HG03565 (cell line): Measurements from ENCODE around the gene B3GNT4.
"Not testable (repeated sequence)": the region's sequence is repeated elsewhere in the genome, so short reads cannot be mapped to it uniquely, and the experiment has no call there.

ENCODE experiments used
- ATAC-seq: cut with Tn5 transposase; IDR thresholded peaks from one replicate; pipeline ENCODE4 v1.9.1; 2021; ENCODE audit warnings: mild to moderate bottlenecking, moderate library complexity; ENCODE audit not compliant: unreplicated experiment

B3GNT4 gene

GRCh38 chr12:122187466-122187865, 16.0 kb upstream of the B3GNT4 start:
- no peak for ATAC-seq

DNA sequence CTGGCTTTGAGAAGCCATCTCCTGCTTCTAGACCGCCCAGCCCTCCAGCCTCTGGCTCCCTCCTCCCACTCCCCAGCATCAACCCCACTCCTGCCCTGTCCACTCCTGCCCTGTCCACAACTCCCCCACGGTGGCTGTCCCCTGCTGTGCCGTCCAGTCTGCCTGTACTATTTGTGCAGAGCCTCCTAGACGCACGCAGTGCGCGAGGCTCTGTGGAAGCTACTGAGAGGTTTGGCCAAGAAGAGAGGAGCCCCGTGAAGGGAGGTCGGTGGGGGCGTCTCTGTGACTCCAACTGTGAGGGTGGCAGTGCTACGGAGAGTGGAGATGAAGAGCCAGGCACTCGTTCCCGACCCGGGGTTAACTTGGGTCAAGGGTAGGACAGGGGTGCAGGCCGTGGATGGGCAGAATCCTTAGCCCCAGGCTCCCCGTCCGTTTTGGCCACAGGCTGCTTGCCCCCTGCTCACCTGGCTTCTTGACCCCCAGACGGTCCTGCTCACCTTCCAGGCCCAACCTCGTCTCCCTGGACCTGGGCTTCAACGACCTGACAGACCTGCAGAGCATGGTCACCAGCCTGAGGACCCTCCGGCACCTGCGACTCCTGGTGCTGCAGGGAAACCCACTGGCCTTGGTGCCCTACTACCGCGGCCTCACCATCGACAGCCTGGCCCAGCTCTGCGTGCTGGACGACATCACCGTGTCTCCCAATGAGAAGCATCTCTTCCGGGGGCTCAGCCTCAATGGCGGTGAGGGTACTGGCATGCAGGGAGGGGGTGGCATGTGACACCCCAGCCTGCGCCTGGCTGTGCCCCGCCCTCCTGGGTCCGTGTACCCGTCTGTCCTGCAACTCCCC, 13.7 kb upstream of the B3GNT4 start:
- ATAC-seq = no peak

DNA sequence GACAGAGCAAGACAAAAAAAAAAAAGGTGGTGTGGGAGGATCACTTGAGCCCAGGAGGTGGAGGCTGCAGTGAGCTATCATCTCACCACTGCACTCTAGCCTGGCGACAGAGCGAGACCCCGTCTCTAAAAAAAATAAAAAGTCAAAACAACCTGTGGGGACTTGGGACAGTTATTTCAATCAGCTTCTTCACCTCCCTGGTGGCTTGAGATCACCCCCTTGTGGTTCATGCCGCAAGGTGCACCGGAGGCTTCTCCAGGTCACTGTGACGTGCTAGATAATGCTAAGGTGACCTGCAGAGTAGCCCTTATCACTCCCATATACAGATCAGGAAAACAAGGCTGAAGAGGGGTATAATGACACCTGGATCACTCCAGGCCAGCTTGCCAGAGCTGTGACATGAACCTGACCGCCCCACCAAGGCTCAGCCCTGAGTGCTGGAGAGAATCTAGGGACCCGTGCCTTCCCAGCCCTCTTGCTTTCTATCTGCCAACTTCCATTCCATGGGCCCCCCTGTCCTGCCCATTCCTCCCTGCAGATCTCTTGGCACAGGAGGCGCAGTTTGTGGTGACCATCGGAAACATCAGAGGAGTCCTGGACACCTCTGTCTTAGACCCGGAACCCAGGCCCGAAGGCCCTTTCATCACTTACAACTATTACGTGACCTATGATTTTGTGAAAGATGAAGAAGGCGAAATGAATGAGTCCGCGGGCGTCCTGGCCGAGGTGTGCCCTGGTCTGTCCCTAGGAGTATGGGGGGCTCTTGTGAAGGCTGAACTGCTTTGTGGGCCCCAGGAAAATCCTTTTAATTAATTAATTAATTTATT, 12.5 kb upstream of the B3GNT4 start:
- ATAC-seq = no peak

DNA sequence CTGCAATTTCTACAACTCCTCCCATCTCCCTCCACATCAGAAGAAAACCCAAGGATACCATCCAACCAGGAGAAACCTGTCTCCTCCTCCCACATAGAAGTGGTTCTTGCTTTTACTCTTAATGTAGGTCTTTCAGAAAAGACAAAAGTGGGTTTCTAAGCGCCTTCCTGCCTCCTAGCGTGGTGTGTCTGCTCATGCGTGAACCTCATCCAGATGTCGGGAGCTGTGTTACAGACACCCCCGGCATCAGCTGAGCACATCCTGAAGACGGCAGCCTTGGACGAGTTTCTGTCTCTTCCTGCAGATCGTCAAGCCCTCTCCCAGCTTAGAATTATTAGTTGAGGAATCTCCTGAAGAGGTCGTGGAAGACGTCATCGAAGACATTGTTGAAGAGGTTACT, 11.1 kb upstream of the B3GNT4 start:
- no peak for ATAC-seq

DNA sequence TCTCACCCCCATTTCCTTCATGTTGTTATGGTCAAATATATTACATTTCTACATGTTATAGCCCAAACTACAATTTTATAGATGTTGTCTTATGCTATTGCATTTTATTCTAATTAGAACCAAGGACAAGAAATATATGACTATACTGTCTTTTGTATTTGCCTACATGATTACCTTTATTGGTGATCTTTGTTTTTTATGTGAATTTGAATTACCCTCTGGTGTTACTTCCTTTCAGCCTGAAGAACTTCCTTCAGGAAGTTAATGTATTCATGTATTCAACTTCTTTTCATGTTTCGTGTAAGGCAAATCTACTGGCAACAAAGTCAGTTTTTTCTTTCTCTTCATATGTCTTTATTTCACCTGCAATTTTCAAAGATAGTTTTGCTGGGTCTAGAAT, 8.7 kb upstream of the B3GNT4 start:
- ATAC-seq = no peak

DNA sequence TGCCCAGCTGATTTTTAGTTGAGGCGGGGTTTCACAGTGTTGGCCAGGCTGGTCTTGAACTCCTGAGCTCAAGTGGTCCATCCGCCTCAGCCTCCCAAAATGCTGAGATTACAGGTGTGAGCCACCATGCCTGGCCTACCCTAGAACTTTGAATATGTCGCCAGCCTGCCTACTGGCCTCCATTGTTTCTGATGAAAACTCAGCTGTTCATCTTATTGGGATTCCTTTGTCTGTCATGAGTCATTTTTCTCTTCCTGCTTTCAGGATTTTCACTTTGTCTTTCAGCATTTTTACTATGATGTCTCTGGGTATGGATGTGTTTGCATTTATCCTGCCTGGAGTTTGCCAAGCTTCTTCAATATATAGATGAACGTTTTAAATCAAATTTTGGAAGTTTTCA, 8.1 kb upstream of the B3GNT4 start:
- ATAC-seq = no peak

DNA sequence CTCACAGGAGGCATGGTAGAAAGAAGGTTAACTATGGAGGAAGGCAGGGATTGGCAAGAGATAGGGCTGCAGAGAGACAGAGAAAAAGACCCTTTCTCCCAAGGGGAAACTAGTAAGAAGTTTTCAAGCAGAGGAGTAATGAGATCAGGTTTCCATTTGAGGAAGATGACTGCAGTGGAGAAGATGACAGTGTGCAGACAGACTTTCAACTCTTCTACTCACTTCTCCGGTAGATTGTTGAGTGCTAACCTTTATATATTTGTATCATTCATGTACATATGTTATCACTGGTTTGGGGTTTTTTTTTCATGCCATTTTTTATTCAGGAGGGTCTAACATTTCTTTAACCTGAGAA, 5.9 kb upstream of the B3GNT4 start:
- ATAC-seq = no peak

DNA sequence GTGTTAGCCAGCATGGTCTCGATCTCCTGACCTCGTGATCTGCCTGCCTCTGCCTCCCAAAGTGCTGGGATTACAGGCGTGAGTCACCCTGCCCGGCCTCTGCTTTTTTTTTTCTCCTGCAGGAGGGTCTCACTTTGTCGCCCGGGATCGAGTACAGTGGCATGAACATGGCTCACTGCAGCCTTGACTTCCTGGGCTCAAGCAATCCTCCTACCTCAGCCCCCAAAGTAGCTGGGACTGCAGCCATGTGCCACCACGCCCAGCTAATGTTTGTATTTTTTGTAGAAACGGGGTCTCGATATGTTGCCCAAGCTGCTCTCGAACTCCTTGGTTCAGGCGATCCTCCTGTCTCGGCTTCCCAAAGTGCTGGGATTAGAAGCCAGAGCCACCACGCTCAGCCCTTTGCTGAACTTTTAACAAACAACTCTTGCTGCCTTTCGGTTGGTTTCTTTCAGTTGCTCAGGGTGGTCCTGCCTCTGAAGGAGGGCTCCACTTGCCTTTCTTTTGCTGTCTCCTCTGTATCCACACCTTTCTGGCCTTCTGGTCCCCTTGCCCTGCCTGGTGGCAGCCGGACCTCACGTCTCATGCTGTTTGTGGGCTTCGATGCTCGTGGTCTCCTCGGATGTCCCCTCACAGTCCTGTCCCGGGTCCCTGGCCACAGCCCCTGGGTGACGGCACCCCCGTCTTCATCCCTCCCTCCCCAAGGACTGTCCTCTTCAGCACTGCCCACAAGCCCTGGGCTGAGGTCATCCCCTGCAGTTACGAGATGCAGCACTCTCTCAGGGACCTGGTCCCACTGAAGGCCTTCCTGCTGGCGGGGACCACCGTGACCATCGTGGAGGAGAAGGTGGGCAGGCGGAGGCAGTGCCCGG, 3.8 kb upstream of the B3GNT4 start:
- ATAC-seq = no peak

GRCh38 chr12:122200541-122201175, 2.9 kb upstream of the B3GNT4 start:
- ATAC-seq = no peak

- no peak for ATAC-seq
Observed at GRCh38 chr12:122201381-122201780, 2.1 kb upstream of the B3GNT4 start.

DNA sequence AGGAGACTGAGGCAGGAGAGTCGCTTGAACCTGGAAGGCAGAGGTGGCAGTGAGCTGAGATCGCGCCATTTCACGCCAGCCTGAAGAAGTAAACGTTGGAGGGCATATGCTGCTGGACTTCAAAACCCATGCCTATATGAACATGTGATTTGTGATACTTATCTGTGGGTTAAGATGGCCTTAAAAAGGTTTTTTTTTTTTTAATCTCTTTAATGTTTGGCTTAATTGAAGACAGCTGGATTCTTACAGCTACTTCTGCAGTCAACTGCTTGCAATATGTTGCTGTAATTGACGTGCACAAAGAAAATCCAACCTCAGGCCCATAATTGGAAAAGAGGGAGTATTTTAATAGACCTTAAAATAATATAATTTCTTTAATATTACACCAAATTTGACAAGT, 1.5 kb upstream of the B3GNT4 start:
- no peak for ATAC-seq

DNA sequence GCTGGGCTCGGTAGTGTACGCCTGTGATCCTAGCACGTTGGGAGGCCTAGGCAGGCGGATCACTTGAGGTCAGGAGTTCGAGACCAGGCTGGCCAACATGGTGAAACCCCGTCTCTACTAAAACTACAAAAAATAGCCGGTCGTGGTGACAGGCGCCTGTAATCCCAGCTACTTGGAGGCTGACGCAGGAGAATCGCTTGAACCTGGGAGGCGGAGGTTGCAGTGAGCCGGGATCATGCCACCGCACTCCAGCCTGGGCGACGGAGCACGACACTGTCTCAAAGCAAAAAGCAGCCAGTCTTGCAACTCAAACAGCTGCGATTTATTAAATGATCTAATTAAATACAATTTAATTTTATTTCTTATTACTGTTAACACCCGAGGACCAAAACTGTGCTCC, 698 bp upstream of the B3GNT4 start:
- ATAC-seq = not testable (repeated sequence)

DNA sequence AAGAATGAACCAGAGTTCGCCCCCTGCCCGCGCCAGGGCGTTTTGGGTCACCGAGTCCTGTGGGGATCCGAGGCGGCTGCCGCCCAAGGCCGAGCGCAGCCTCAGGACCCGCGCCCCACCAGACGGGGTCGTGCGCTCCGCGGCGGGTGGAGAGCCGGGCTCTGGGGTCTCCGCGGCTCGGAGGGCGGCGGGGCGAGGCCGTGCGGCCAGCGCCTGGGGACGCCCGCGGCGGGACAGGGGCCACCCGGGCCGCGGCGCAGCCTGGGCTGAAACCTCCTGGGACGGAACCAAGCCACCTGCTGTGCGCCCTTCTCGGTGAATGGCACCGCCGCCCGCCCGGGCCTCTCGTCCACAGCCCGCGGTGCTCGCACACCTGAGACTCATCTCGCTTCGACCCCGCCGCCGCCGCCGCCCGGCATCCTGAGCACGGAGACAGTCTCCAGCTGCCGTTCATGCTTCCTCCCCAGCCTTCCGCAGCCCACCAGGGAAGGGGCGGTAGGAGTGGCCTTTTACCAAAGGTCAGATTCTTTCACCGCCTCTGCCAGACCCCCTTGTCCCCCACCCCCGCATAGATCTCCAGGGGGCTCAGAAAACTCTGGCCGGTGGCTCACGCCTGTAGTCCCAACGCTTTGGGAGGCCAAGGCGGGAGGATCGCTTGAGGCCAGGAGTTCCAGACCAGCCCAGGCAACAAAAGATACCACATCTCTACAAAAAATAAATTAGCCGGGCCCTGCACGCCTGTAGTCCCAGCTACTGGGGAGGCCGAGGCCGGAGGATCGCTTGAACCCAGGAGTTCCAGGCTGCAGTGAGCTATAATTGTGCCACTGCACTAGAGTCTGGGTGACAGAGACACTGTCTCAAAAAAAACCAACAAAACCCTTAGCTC, 901 bp downstream of the B3GNT4 start:
- no peak for ATAC-seq

- no peak for ATAC-seq
Observed at GRCh38 chr12:122205053-122205925, 1.8 kb downstream of the B3GNT4 start.

- ATAC-seq = no peak
Observed at GRCh38 chr12:122206111-122206881, 2.8 kb downstream of the B3GNT4 start.

DNA sequence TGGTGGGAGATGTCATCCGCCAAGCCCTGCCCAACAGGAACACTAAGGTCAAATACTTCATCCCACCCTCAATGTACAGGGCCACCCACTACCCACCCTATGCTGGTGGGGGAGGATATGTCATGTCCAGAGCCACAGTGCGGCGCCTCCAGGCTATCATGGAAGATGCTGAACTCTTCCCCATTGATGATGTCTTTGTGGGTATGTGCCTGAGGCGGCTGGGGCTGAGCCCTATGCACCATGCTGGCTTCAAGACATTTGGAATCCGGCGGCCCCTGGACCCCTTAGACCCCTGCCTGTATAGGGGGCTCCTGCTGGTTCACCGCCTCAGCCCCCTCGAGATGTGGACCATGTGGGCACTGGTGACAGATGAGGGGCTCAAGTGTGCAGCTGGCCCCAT, 3.5 kb downstream of the B3GNT4 start:
- no peak for ATAC-seq

GRCh38 chr12:122207391-122207790, 3.9 kb downstream of the B3GNT4 start:
- ATAC-seq = no peak
